CD4-positive, alpha-beta T cell treated with Interferon gamma for 1 hour (primary cell): Measurements from ENCODE around the gene SP7.
"Not testable (repeated sequence)": the region's sequence is repeated elsewhere in the genome, so short reads cannot be mapped to it uniquely, and the experiment has no call there.

Experiments used
- DNase-seq: peaks from one replicate; pipeline ENCODE4 v3.0.0-alpha.2; 2020

The SP7 gene

DNA sequence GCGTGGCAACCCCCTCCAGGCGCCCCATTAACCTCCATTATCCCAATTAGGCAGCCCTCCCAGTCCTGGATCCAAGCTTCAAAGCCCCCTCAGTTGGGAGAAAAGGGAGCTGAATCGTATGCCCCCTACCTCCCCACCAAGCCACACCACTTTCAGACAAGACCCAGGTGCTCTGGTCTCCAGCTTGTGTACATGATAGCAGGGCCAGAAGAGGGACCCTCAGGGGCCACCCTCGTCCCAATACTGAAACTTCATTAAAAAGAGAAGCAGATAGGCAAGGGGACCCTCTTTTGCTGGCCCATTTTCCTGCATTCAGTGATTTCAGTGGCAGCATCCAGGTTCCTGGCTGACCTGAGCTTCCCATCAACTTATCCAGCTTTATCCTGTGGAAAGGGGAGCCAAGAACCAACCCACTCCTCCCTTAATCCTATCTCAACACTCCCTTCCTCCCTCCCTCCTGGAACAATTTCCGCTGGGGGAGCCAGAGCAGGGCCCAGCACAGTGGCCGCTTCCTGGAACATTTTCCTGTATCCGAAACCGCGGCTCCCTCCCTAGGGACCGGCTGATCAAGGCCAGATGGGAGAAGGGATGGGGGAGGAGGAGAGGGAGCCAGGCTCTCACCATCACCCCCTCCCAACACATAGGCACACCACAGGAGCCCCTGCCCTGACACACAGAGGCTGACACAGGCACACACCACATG is 9.5 kb upstream of the SP7 start:
- DNase-seq, result no peak

DNA sequence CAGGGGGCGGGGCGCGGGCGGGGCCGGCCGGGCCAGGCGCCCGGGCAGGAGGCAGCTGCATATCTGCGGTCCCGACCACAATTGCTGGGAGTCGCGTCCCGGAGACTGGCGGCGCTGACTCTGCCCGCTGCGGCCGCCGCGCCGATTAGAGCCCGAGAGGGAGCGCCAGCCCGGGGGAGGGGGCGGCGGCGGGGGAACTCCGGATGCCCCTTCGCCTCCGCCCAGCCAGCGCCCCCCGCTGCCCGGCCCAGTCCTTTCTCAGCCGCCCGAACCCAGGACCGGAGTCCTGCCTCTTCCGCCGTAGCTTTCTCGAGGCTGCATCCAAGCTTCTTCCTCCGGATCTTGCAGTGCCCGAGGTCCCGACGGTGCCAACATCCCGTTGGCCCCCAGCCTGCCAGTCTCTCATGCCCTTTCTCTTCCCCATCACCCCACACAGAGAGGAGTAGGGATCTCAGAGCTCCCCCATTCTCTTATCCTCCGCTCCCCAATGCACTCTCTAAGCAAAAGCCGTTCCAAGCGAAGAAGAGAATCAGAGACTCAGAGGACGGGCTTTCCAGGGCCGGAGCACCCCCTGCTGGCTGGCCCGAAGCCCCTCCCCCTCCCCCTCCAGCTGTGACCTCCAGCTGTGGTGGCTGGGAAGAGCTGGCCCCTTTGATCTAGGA is 8.8 kb upstream of the SP7 start:
- DNase-seq, result peak; percentile 73

DNA sequence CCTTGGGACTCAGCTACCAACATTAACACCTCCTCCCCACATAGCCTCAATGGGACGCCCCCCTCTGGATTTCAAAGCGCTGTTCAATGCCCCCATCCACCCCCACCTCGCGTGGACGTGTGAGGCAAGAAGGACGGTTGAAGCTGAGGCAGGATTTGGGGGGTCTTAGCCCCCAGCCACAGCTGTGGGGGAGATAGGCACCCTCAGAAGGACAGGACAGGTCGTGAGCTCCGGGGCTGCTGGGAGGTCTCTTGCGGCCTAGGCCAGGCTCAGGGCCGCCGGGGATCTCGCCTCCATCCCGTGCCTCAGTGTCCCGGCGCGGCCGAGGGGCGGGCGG is 8.3 kb upstream of the SP7 start:
- no peak for DNase-seq

DNA sequence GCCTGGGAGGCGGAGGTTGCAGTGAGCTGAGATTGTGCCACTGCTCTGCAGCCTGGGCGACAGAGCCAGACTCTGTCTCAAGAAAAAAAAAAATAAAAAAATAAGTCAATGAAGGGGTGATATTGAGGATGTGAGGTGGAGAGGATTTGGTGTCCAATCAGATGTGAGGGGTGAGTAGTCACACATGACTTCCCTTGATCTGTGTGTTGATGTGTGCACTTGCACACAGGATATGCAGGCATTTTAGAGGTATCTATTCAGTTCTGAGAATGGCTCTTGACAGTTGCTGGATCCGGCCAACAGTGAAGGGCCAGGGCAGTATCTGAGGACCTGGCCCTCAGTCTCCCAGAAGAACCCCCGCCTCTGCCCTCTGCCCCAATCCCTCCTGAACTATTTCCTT is 7.8 kb upstream of the SP7 start:
- DNase-seq, result no peak

DNA sequence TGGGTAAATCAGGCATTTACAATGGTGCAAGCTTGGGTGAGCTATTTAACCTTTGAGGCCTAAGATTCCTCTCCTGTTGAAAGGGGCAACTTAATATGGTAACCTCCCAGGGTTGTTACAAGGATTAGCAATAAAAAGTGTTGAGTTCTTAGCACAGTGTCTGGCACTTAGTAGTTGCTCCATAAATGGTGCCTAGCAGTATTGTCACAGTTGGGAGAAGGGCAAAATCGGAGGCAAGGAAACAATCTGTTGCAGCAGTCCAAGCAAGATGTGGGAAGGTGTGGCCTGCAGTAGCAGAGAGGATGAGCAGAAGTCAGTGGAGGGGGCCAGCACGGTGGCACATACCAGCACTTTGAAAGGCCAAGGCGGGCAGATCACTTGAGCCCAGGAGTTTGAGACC is 7.3 kb upstream of the SP7 start:
- DNase-seq, result no peak

DNA sequence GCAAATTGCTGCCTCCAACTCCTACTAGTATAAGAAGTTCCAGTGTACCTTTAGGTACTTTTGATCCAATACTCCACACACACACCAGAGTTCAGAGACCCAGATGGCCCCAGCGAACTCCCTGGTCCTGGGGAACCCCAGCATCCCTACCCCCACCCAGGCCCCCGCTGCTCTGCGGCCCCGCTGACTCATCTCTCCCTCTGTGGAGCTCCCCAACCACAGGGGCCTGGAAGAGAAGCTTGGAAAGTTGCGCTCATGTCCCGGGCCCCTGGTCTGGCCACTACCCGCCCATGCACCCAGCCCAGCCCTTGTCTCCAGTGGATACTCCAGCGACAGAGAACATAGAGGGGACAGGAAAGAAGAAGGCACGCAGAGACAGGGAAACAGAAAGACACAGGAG is 4.2 kb upstream of the SP7 start:
- no peak for DNase-seq

DNA sequence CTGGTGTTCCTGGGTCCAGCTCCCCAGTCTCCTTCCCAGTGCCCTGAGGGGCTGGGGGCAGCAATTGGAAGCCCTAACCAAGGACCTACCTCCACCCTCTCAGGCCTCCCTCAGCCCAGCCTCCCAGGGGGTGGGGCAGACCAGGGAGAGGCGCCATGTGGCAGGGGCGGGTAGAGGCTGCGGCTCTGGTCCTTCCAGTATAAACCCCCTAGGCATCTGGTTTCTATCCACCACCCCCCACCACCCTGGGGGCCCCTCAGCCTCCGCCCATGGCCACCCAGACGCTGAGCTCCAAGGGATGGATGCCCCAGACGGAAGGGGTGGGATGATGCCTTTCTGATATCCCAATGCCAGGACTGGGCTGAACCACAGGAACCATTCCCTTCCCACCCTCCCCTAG is 2.8 kb upstream of the SP7 start:
- DNase-seq, result no peak

DNA sequence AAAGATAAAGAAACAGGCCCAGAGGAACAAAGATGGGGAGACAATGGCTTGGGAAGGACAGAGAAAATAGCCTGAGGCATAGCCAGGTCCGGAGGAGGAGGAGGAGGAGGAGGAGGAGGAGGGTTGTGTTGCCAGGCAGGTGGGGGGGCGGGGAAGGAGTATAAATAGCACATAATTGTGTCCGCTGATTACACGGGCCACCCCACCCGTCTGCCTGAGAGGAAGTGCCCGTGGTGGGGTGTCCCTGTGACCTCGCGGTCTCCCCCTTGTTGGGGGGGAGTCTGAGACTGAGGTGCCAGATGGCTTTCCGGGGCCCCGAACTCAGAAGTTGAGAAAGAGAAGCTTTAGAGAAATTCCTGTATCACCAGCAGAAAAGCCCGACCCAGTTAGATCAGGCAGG is 1.9 kb upstream of the SP7 start:
- no peak for DNase-seq

DNA sequence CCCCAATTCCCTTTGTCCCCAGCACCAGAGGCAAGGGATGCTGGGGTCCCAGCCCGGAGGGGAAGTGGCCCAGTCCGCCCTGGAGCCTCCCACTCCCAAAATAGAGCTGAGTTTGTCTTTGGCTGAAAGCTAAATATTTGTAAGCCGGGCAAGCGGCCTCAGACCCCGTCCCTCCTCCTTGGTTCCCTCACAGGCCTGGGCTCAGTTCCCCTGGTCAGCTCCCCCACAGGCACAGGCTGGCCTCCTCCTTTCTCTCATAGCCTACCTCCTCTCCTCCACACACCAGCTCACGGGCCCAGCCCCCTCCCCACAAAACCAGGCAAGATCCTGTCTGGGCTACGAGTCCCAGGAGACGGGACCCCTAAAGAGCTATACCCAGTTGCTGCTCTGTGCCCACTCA is 1.3 kb downstream of the SP7 start:
- DNase-seq, result no peak

DNA sequence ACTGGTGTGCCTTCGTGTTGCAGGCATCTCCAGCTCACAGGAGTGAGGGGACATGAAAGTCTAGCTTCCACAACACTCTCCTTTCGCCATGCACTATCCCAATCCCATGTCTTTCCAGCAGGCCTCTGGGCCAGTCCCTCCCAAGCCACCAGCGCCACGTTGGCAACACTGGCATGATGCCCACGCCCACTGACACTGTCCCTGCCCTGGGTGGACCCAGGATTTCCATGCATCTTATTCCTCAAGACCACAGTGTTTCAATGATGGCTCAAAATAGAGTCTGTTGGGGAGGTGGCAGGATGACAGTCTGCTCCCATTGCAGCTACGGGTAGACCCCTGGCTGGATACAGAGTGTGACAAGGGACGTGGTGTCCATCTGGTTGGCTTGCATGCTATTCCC is 2.3 kb downstream of the SP7 start:
- no peak for DNase-seq

DNA sequence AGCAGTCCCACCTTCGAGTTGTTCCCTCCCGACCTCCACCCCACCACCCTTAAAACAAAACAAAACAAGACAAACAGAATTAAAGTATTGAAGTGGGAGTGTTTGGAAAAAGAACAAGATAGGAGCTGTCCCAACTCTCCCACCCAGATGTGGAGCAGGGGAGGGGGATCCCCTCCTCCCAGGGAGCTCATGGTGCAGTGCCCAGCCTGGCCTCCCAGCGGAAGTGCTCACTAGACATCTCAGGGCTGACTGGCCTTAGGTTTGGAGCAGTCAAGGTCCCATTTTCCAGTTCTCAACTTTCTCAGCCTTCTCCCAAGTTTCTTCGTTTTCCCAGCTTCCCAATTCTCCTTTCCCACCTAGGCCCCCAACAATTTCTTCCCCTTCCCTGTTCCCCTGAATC is 2.9 kb downstream of the SP7 start:
- no peak for DNase-seq

DNA sequence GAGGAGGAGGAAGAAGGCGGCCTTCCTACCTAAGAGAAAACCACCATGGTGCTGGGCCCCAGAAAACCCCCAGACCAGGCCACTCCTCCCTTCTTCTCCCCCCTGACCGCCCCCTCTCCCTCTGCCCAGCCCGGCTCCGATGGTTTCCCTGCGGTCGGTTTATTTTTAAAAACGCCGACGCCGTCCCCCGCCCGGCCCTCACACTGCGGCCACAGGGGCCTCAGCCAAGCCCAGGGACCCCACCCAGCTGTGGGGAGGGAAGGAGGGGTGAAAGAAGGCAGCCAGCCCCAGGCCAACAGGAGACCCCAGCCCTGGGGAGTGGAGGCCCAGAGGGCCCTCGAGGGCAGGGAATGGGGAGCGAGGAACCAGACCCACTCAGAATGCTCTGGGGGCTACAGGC is 3.4 kb downstream of the SP7 start:
- DNase-seq, result no peak

DNA sequence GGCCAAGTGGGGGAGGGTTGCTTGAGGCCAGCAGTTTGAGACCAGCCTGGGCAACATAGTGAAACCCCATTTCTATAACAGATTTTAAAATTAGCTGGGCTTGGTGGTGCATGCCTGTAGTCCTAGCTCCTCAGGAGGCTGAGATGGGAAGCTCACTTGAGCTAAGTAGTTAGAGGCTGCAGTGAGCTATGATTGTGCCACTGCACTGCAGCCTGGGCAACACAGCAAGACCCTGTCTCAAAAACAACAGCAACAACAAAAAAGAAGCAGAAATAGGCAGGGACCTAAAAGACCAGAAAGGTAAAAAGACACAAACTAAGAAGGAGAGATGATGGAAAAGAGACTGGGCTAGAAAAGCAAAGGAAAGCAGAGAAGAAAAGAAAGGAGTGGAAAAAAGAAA is 3.8 kb downstream of the SP7 start:
- not testable (repeated sequence) for DNase-seq

DNA sequence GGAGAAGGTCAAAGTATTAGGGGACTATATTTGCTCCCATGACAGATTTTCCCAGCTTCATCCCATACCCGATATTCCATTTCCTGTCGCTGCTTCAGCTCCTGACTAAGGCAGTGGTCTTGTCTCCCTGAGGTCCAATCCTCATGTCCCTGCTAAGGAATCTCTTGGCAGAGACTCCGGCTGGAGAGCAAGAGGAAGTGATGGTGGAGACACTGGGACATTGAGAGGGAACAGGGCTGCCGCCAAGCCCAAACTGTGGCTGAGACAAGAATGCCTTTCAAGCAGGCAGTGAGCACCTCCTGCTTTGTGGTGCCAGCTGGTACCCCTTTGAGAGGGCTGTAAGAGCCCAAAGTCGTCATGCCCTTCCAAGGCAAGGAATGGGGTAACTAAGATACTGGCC is 5.5 kb downstream of the SP7 start:
- DNase-seq, result no peak

DNA sequence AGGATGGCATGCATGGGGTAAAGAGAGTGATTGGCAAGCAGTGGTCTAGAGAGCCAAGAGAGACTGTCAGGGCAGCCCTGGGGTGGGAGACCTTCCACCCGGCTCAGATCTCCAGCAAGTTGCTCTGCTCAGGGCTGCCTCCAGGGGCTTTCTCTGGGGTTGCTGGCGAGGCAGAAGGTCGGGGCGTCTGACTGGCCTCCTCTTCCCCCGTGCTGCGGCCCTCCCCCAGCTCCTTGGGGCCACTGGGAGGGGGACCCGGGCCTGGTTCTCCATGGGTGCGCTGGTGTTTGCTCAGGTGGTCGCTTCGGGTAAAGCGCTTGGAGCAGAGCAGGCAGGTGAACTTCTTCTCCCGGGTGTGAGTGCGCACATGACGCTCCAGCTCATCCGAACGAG is 8.1 kb downstream of the SP7 start:
- no peak for DNase-seq

DNA sequence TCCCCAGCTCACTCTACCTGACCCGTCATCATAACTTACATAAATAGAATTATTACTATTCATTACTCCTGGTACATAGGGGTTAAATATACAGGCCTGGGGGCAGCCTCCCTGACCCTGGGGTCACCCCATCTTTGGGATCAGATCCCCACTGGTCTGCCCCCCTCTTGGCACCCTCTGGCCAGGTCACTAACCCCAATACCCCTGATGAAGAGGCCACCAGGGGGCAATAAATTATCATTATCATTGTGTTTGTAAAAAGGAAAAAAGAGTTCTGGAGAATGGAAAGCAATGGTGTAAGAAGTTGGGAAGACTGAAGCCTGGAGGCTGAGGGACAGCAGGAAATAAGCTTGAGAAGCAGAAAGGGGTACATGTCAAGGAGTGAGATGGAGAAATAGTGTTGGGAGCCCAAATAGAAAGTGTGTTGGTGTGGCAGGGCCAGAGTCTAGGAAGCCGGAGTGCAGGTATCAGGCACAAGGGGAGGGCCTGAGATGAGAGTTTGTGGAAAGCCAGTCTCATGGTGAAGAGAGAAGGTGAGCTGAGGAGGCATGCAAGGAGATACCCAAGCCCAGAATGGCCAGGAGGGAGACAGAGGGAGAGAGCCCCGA is 8.6 kb downstream of the SP7 start:
- no peak for DNase-seq

DNA sequence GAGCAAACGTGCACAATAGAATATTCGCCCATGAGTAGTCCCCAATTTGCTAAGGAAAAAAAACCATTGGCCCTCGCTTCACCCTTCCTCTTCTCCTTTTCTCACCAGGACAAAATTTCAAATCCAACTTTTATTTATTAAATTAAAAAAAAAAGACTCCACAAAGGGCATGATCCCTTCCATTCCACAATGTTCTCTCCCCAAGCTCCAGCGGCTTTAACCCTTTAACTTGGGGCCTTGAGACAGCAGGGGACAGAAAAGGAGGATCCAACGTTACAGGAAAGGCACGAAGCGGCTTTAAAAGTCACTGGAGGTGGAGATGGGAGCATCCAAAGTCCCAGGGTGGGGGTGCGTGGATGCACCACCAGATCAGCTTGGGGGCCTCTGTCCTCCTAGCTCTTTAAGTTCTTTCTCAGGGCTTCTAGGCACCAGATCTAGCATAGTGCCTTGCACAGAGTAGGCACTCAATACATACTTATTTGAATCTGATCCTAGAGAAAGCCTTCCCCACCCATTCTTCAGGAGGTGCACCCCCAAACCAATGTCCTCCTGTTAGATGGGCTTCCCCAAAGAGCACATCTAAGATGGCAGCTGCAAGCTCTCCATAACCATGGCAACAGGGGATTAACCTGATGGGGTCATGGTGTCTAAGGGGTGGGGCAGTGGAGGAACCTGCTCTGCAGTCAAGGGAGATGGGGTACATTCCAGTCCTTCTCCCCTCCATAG is 9.5 kb downstream of the SP7 start:
- DNase-seq, result no peak

DNA sequence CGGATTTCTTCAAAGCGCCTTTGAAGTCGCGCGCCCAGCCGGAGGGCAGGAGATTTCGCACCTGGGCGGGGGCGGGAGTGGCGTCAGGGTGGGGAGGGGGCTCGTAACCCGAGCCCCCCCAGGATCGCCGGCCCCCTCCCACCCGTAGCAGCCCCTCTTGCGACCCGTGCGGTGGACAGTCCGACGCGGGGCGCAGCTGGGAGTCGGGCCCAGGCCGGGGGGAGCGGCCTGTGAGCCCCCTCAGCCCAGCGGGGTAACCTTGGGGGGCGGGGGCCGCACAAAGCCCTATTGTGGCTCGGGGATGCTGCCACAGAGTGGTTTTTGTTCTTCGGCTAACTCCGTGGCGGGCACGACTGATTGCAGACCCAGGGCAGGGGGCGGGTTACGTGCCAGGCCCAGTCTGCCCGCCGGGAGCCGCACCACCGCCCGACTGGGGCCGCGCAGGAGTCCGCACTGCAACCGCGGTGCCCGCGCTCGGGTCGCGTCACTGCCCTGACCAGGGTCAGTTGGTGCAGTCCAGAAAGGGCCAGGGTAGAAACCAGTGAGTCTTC is 10.6 kb downstream of the SP7 start:
- no peak for DNase-seq

DNA sequence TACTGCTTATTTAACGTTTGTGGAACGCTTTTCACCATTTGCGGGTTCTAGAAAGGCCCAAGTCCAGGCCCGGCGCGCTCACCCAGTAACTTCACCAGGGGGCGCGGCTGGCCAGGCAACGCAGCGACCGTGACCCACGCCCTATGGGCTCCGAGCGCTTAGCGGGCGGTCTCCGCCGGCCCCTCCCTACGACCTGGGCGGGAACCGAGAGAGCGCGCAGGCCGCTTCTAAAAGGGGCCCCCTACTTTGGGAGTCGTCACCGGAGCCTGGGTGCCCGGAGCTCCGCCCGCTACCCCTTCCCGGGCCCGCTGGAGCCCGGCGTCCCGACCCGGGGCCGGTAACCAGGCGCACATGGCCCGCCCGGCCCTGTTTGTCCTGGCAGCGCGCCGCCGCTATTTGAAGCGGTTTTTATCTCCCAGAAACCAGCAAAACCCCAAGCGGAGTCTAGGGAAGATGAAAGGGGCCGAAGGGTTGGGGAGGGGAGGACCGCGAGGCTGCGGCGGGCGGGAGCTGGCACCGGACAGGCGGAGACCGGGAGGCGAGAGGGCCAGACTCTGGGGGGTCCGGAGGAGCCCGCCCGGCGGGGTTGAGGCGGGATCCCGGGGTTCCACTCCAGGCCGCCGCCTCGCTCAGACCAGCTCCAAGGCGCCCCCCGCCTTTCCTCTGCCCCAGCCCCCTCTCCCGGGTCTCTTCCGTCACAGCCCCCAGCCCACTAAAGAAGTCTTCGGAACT is 11.2 kb downstream of the SP7 start:
- DNase-seq, result peak; percentile 86

DNA sequence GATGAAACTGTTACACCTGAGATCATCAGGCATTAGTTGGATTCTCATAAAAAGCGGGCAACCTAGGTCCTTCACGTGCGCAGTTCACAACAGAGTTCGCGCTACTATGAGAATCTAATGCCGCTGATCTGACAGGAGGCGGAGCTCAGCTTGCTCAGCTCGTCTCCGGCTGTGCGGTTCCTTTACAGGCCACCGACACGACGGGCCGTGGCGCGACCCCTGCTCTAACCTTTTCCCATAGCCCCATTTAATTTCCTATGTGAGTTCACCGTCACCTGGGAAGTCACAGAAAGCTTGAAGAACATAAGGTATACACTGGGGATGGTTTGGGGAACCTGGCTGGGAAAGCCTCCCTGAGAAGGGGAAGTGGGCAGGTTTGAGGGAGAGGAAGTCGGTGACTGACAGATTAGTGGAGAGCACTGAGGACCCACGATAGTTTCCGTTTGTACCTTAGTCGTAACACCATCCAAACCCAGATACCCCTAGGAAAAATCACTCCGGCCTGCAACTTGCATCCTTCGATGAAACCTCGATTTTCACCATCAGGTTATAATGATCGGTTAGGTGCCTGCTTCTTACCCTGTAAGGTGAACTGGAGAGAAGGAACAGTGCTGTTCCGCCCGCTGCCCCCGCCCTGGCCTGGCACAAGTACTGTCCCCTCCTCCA is 11.9 kb downstream of the SP7 start:
- peak; percentile 36 for DNase-seq

DNA sequence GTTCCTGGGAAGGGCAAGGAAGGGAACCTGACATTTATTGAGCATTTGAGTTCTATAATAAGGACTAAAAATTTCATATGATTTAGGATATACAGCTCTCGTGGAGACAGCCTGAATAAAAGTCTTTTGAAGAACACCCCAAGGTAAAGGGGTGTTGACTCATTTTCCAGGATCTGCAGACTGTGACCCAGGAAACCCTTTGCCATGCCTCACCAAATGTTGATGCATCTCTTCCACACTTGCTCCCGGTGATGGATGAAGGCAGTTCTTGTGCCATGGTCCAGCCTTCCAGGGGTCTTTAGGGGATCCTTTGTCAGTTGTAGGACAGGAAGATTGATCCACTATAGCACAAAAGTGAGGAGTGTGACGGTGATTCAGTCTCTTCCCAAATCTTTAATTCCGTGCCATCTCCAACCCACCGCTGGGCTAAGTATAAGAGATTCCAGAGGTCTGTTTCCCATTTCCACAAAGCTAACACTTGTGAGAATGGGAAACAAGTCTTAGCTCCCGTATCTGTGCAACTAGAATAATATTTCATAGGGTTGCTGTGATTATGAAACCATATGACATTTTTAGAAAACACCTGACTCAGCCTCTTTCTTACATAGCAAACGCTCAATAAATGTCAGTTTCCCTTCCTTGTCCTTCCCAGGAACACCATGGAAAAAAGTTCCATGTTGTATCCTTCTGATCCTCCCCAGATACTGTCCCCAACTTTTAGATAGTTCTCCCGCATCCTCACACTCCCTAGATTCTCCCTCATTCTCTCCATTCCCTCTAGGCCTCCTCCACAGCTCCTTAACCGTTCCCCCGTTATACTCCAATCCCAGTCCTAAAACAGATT is 15.6 kb downstream of the SP7 start:
- DNase-seq, result no peak

DNA sequence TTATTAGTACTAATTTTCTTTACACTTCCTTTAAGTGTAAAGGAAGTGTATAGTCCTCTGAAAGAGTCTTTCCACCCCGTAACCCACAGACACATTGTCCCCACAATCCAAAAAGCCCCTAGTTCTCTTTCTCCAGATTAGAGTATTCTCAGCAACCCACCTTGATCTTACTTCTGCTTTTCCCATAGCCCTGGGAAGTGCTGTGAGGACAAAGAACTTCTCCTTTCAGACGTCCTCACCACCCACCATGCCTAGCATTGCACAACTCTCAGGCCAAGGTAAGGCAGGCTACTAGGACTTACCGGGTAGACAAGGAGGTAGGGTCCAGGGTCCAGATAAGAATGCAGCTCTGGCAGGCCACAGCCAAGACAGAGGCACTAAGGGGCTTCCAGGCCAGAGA is 22.2 kb downstream of the SP7 start:
- DNase-seq, result no peak
